ENCODE data around the gene TSPAN3. TPM values are rescaled to one million over a fixed set of nuclear protein-coding genes. Genes with fewer than 3 reads are reported as not detected.

TSPAN3 gene
- total and polyA plus RNA-seq, 2 donors (not counting 1 experiment from before 2014, with no cell fraction given), result 109 to 130 TPM

DNA sequence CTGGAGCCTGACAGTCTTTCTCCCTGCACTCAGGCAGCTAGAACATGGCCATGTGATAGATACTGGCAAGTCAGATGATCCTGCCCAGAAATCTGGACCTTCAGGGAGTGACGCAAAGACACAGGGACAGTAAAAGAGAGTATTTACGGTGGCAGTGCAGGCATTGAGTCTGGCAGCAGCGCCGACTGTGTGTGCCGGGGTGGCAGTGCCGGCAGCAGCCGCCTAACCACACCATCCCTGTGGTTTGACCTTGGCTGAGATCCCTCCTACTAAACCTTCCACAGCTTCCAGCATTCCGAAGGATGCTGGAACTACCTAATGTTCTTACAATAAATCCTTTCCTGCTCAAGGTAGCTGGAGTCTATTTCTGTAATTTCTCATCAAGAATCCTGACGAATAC lies 4.6 kb upstream of the TSPAN3 start:
- ATAC-seq (ENCODE audit: low read depth), result no peak
- intact Hi-C loops (cut with micrococcal nuclease), result no loop called here

DNA sequence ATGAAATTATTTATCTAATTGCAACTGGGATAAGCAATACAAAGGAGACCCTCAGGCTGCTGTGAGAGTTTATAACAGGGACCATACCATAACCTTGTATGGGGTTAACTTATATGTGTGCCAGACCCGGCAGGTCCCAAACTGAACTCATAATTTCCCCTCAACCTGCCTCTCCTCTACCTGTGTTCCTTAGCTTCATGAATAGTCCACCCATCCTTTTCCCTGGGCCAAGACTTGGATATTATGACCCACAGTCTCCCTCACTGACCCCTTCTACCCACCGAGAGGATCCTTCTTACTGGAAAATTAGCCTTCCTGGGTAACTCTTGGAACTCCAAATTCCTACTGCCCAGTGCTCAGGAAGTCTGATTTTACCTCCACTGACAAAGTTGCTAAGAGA lies 3.4 kb upstream of the TSPAN3 start:
- Histone ChIP-seq H4K20me1 (ENCODE audit: control insufficient read depth, insufficient read depth, low read length, poor library complexity, severe bottlenecking) (no peaks in the 10 kb centered on the region), H2AFZ (ENCODE audit: insufficient read depth, low read depth, low read length, poor library complexity, severe bottlenecking) (no peak overlapping the region), H3K4me3 (ENCODE audit: control extremely low read depth in 1 of 5, extremely low read depth in 1 of 5, insufficient read depth in 1 of 5, low read depth in 2 of 5, low read length in 4 of 5) (no peak overlapping the region), H3K4me1 (ENCODE audit: control insufficient read depth in 2 of 2, insufficient read depth in 2 of 2, low read length in 2 of 2) (peaks cover 13 to 15% of the 10 kb centered on the region in 2 donors), H3K27me3 (replicated peaks in 1 of 4; ENCODE audit: control extremely low read depth in 1 of 4, control insufficient read depth in 3 of 4, insufficient read depth in 4 of 4, low read length in 3 of 4) (no peaks in the 10 kb centered on the region), H3K79me2 (ENCODE audit: control insufficient read depth, insufficient read depth, low read length) (peaks cover 29% of the 10 kb centered on the region), H3K27ac (ENCODE audit: low read length in 2 of 2) (no peak overlapping the region), H3K9ac (ENCODE audit: low read length) (no peak overlapping the region), H3K36me3 (replicated peaks in 1 of 2; ENCODE audit: control extremely low read depth in 1 of 2, control insufficient read depth in 1 of 2, extremely low read depth in 1 of 2, insufficient read depth in 2 of 2, low read length in 1 of 2) (no peaks in the 10 kb centered on the region), H3K4me2 (replicated peaks; ENCODE audit: low read depth, low read length, poor library complexity, severe bottlenecking) (no peak overlapping the region), H3K9me3 (ENCODE audit: control extremely low read depth in 1 of 3, control insufficient read depth in 2 of 3, insufficient read depth in 1 of 3, low read length in 2 of 3) (peaks cover 0 to 10% (median 0%) of the 10 kb centered on the region in 3 donors)
- intact Hi-C loops (cut with micrococcal nuclease), result loop anchor here (5.0 kb wide), 1 partner anchor 77 kb away; the partner anchor contains the start of gene PSTPIP1
- H3K27ac Mint-ChIP-seq, result no peak overlapping the region
- ChIA-PET CTCF (no interaction called here), POLR2A (no interaction called here)
- no peaks in the 10 kb centered on the region for H3K9me3 Mint-ChIP-seq (ENCODE audit: insufficient read depth)
- DNase-seq, result no peak
- no peak for ATAC-seq (ENCODE audit: low read depth)
- 90% methylated on average over 1 of the region's 2 CpGs for WGBS (ENCODE audit: insufficient coverage)
- TF ChIP-seq, protein P1, sequence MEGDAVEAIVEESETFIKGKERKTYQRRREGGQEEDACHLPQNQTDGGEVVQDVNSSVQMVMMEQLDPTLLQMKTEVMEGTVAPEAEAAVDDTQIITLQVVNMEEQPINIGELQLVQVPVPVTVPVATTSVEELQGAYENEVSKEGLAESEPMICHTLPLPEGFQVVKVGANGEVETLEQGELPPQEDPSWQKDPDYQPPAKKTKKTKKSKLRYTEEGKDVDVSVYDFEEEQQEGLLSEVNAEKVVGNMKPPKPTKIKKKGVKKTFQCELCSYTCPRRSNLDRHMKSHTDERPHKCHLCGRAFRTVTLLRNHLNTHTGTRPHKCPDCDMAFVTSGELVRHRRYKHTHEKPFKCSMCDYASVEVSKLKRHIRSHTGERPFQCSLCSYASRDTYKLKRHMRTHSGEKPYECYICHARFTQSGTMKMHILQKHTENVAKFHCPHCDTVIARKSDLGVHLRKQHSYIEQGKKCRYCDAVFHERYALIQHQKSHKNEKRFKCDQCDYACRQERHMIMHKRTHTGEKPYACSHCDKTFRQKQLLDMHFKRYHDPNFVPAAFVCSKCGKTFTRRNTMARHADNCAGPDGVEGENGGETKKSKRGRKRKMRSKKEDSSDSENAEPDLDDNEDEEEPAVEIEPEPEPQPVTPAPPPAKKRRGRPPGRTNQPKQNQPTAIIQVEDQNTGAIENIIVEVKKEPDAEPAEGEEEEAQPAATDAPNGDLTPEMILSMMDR (IDR thresholded peaks at IDR 0.05), result no peak
- no peak for TF ChIP-seq EZH2 (IDR thresholded peaks at IDR 0.05; ENCODE audit: borderline replicate concordance, insufficient read depth, low read depth, low read length, poor library complexity, severe bottlenecking)
- H3K4me1 Mint-ChIP-seq, result peaks cover 29% of the 10 kb centered on the region
- H3K27me3 Mint-ChIP-seq, result no peaks in the 10 kb centered on the region
- no peak overlapping the region for H3K4me3 Mint-ChIP-seq

More for the DNA sequence above, 4.6 kb upstream of the TSPAN3 start:
- WGBS (ENCODE audit: insufficient coverage), result 87% methylated on average over 5 of the region's 9 CpGs
- Mint-ChIP-seq H3K4me1 (peaks cover 20% of the 10 kb centered on the region), H3K9me3 (ENCODE audit: insufficient read depth) (no peaks in the 10 kb centered on the region), H3K27me3 (no peaks in the 10 kb centered on the region), H3K27ac (no peak overlapping the region), H3K4me3 (no peak overlapping the region)
- no peak for DNase-seq
- H3K27me3 ChIP-seq (replicated peaks in 1 of 4; ENCODE audit: control extremely low read depth in 1 of 4, control insufficient read depth in 3 of 4, insufficient read depth in 4 of 4, low read length in 3 of 4), result no peaks in the 10 kb centered on the region
- H2AFZ ChIP-seq (ENCODE audit: insufficient read depth, low read depth, low read length, poor library complexity, severe bottlenecking), result no peak overlapping the region
- no peak overlapping the region for H3K27ac ChIP-seq (ENCODE audit: low read length in 2 of 2)
- CTCF ChIA-PET, result no interaction called here
- H4K20me1 ChIP-seq (ENCODE audit: control insufficient read depth, insufficient read depth, low read length, poor library complexity, severe bottlenecking), result no peaks in the 10 kb centered on the region
- peaks cover 0 to 10% (median 0%) of the 10 kb centered on the region in 3 donors for H3K9me3 ChIP-seq (ENCODE audit: control extremely low read depth in 1 of 3, control insufficient read depth in 2 of 3, insufficient read depth in 1 of 3, low read length in 2 of 3)
- no peak overlapping the region for H3K4me3 ChIP-seq (ENCODE audit: control extremely low read depth in 1 of 5, extremely low read depth in 1 of 5, insufficient read depth in 1 of 5, low read depth in 2 of 5, low read length in 4 of 5)
- TF ChIP-seq EZH2 (IDR thresholded peaks at IDR 0.05; ENCODE audit: borderline replicate concordance, insufficient read depth, low read depth, low read length, poor library complexity, severe bottlenecking), result no peak
- TF ChIP-seq, protein P1 (IDR thresholded peaks at IDR 0.05), result no peak
- no peak overlapping the region for H3K4me2 ChIP-seq (replicated peaks; ENCODE audit: low read depth, low read length, poor library complexity, severe bottlenecking)
- H3K9ac ChIP-seq (ENCODE audit: low read length), result no peak overlapping the region
- POLR2A ChIA-PET, result no interaction called here
- H3K36me3 ChIP-seq (replicated peaks in 1 of 2; ENCODE audit: control extremely low read depth in 1 of 2, control insufficient read depth in 1 of 2, extremely low read depth in 1 of 2, insufficient read depth in 2 of 2, low read length in 1 of 2), result no peaks in the 10 kb centered on the region
- peaks cover 17% of the 10 kb centered on the region for H3K79me2 ChIP-seq (ENCODE audit: control insufficient read depth, insufficient read depth, low read length)
- H3K4me1 ChIP-seq (ENCODE audit: control insufficient read depth in 2 of 2, insufficient read depth in 2 of 2, low read length in 2 of 2), result peaks cover 7 to 8% of the 10 kb centered on the region in 2 donors

All from B cell (primary cell).